K562 (cell line): ENCODE data around the gene PCDH1. TPM values are rescaled to one million over a fixed set of nuclear protein-coding genes. Genes with fewer than 3 reads are reported as not detected.

ENCODE experiments used
- ATAC-seq: fragments of 200-7000 bp; cut with Tn5 transposase; 3 replicates; pipeline ENCODE4 v1.9.1; 2020; ENCODE audit warnings: moderate library complexity
- BruUV-seq: library from RNA; stranded (reverse); fragments of 400-500 nt; replicated peaks from 2 replicates; lab custom pipeline; 2021; lab: Mats Ljungman, UMichigan
- CTCF ChIA-PET: fragments of 300-600 bp; formaldehyde crosslinking; extraction: SDS; loops from one replicate; lab custom pipeline; 2021; ENCODE audit warnings: low intra/inter-chr PET ratio; lab: Yijun Ruan, JAX
- POLR2A ChIA-PET: fragments of 300-600, 350-650 bp; sonication (Branson Sonifier 250); formaldehyde crosslinking; extraction: SDS; loops from one replicate; lab custom pipeline; 2021; ENCODE audit warnings: antibody characterized with exemption, inconsistent platforms; lab: Yijun Ruan, JAX
- DNase-seq, 4 experiments: peaks; one replicate each; pipeline versions ENCODE4 v3.0.0 to v3.0.0-alpha.2; 2011 to 2018; ENCODE audit warnings: low spot score in 3 of 4, mixed read lengths in 3 of 4; ENCODE audit errors: extremely low read depth in 1 of 4
- FAIRE-seq: peaks from 2 replicates; lab custom pipeline; 2011; peaks lifted over from hg19 to GRCh38; lab: Jason Lieb, UNC
- H2AFZ ChIP-seq: 2 replicates; pipeline ENCODE4 v1.6.0; 2011; ENCODE audit warnings: low read depth, low read length, control low read depth, inconsistent platforms
- H3K27ac ChIP-seq: fragments of 200-600 bp; 3 replicates; pipeline ENCODE4 v1.8.0; 2011; ENCODE audit warnings: low read depth, mild to moderate bottlenecking, control low read depth, inconsistent platforms, low read length, moderate library complexity, mixed read lengths; ENCODE audit errors: extremely low read depth
- H3K27me3 ChIP-seq, 2 experiments: fragments of 300-600 bp in 1 of 2; 2 replicates in 1 of 2; 3 replicates in 1 of 2; pipeline versions ENCODE4 v1.6.0 to v1.8.0; 2011; ENCODE audit warnings: inconsistent platforms in 2 of 2, low read length in 2 of 2, mild to moderate bottlenecking in 1 of 2, mixed read lengths in 1 of 2, moderate library complexity in 1 of 2; ENCODE audit not compliant: control insufficient read depth in 2 of 2, insufficient read depth in 2 of 2
- H3K36me3 ChIP-seq: fragments of 300-600 bp; 3 replicates; pipeline ENCODE4 v1.8.0; 2011; ENCODE audit warnings: mild to moderate bottlenecking, low read length, inconsistent platforms; ENCODE audit not compliant: control insufficient read depth, insufficient read depth
- H3K4me1 ChIP-seq, 2 experiments: fragments of 200-600 bp in 1 of 2; replicated peaks in 1 of 2; 2 replicates in 1 of 2; 3 replicates in 1 of 2; pipeline versions ENCODE4 v1.5.1 to v1.8.0; 2011; ENCODE audit warnings: inconsistent platforms in 2 of 2, low read length in 2 of 2, mild to moderate bottlenecking in 1 of 2, mixed read lengths in 1 of 2, moderate library complexity in 1 of 2; ENCODE audit not compliant: control insufficient read depth in 2 of 2, insufficient read depth in 2 of 2
- H3K4me2 ChIP-seq: 2 replicates; pipeline ENCODE4 v1.6.1; 2011; ENCODE audit warnings: low read length, control low read depth, inconsistent platforms, mixed read lengths; ENCODE audit not compliant: insufficient read depth
- H3K4me3 ChIP-seq: fragments of 200-600 bp; sonication (generic), shearing (Covaris generic); 2 replicates; pipeline ENCODE4 v1.5.1; 2016; ENCODE audit warnings: control low read depth, inconsistent platforms
- H3K79me2 ChIP-seq: fragments of 200-600 bp; 3 replicates; pipeline ENCODE4 v1.8.0; 2011; ENCODE audit warnings: low read length, inconsistent platforms; ENCODE audit not compliant: control insufficient read depth, insufficient read depth
- H3K9ac ChIP-seq, 2 experiments: 2 replicates each; pipeline versions ENCODE4 v1.6.0 to v1.6.1; 2011; ENCODE audit warnings: low read depth in 2 of 2, low read length in 2 of 2, control low read depth in 1 of 2, inconsistent platforms in 1 of 2, mild to moderate bottlenecking in 1 of 2, mixed read lengths in 1 of 2; ENCODE audit not compliant: insufficient read depth in 1 of 2
- H3K9me1 ChIP-seq: one replicate; pipeline ENCODE4 v1.6.0; 2011; ENCODE audit warnings: inconsistent platforms, mild to moderate bottlenecking, low read length, moderate library complexity; ENCODE audit not compliant: control insufficient read depth, insufficient read depth
- H3K9me3 ChIP-seq: replicated peaks from 2 replicates; pipeline ENCODE4 v1.5.1; 2011; ENCODE audit warnings: low read depth, low read length, inconsistent platforms; ENCODE audit not compliant: control insufficient read depth, insufficient read depth
- H4K20me1 ChIP-seq: replicated peaks from 2 replicates; pipeline ENCODE4 v1.6.1; 2011; ENCODE audit warnings: low read length, inconsistent platforms, mixed read lengths; ENCODE audit not compliant: control insufficient read depth, insufficient read depth
- CHAMP1 ChIP-seq: fragments of 450-650 bp; IDR thresholded peaks from 2 replicates; pipeline ENCODE4 v1.6.1; 2016; ENCODE audit warnings: mild to moderate bottlenecking
- FOS ChIP-seq: IDR thresholded peaks from 3 replicates; pipeline ENCODE4 v1.6.1; 2011; ENCODE audit not compliant: insufficient read length; ENCODE audit errors: extremely low read depth
- HMGXB4 ChIP-seq: sonication (generic); formaldehyde crosslinking; IDR thresholded peaks from 2 replicates; pipeline ENCODE4 v1.8.1; 2023; ENCODE audit warnings: mild to moderate bottlenecking, missing genetic modification reagents
- LARP7 ChIP-seq: fragments of 450-650 bp; IDR thresholded peaks from 2 replicates; pipeline ENCODE4 v1.6.1; 2016
- LCOR ChIP-seq: sonication (generic); formaldehyde crosslinking; IDR thresholded peaks from 2 replicates; pipeline ENCODE4 v1.8.0; 2022; ENCODE audit warnings: mild to moderate bottlenecking, missing genetic modification reagents
- MECOM ChIP-seq: fragments of 250-450 bp; sonication (Bioruptor Pico); IDR thresholded peaks from 2 replicates; pipeline ENCODE4 v1.8.0; 2022; ENCODE audit warnings: inconsistent platforms
- MEF2A ChIP-seq: IDR thresholded peaks from 2 replicates; pipeline ENCODE4 v1.6.1; 2011; ENCODE audit warnings: low read depth, mild to moderate bottlenecking, low read length, moderate library complexity; ENCODE audit not compliant: control insufficient read depth
- MTA1 ChIP-seq: fragments of 450-650 bp; IDR thresholded peaks from 2 replicates; pipeline ENCODE4 v1.6.1; 2017; ENCODE audit warnings: borderline replicate concordance
- ZNF274 ChIP-seq: IDR thresholded peaks from 2 replicates; pipeline ENCODE4 v1.6.1; 2011; ENCODE audit warnings: low read depth, mild to moderate bottlenecking, low read length, moderate library complexity, borderline replicate concordance
- WGBS: fragments of 100-300 bp; shearing (Covaris generic); methylation state at CpG from one replicate; pipeline ENCODE4 v1.1.6; 2016; ENCODE audit warnings: low coverage, mixed read lengths; ENCODE audit not compliant: insufficient coverage; ENCODE audit errors: missing lambda C conversion rate; 5-methylcytosine and 5-hydroxymethylcytosine counted together
- in situ Hi-C: fragments of 300-500 bp; cut with MboI; formaldehyde crosslinking; loops from 4 replicates; pipeline ENCODE4 v1.15.0; 2018; ENCODE audit warnings: inconsistent platforms, mixed read lengths
- intact Hi-C: fragments of 100-400 bp; cut with micrococcal nuclease; formaldehyde crosslinking; loops from 2 replicates; pipeline ENCODE4 v1.14.2; 2022
- polyA plus RNA-seq, 8 experiments: library from polyadenylated mRNA; depleted of rRNA in 4 of 8; stranded (reverse) in 5 of 8; unstranded in 3 of 8; fragments of >200 nt; fragmentation: Nextera tagmentation in 2 of 8; fragmentation: Illumina TruSeq in 1 of 8; extraction: Ambion mirVana in 2 of 8; extraction: Trizol in 1 of 8; gene quantifications; 2 replicates each; pipeline versions ENCODE4 v1.2.1 to v1.2.3, GENCODE V29; 2011 to 2014; ENCODE audit warnings: inconsistent platforms in 1 of 8, missing spikeins in 1 of 8
- total RNA-seq, 7 experiments: library from RNA; depleted of rRNA in 6 of 7; stranded (reverse); fragments of >200 nt in 6 of 7; fragmentation: Illumina TruSeq in 2 of 7; extraction: Trizol in 2 of 7; gene quantifications; 2 replicates each; pipeline versions ENCODE4 v1.2.1 to v1.2.3, GENCODE V29; 2011 to 2021; ENCODE audit warnings: low replicate concordance in 1 of 7
- TF ChIP-seq, protein P1 (sequence below): fragments of 250-450 bp; sonication (Bioruptor Pico); IDR thresholded peaks from 2 replicates; pipeline ENCODE4 v1.8.0; 2022; ENCODE audit warnings: moderate library complexity, mild to moderate bottlenecking, inconsistent platforms
- TF ChIP-seq, protein P2 (sequence below): fragments of 450-650 bp; formaldehyde crosslinking; IDR thresholded peaks from 2 replicates; pipeline ENCODE4 v1.4.0; 2022; ENCODE audit warnings: mild to moderate bottlenecking, moderate library complexity

Gene PCDH1
- total and polyA plus RNA-seq, 9 of the 15 experiments (the other 6 are each of a cell fraction or from before 2014, with no cell fraction given), result 0.11 to 3.6 (median 1.9) TPM; not detected in 1

GRCh38 chr5:141879941-141880738, 1.9 kb upstream of the PCDH1 start:
- DNase-seq (no peak), FAIRE-seq (no peak), ATAC-seq (no peak)
- Histone ChIP-seq H3K27me3 (peaks cover 20 to 63% of the 10 kb centered on the region in 2 experiments), H3K9me3 (no peaks in the 10 kb centered on the region), H3K9ac (no peak overlapping the region), H3K79me2 (no peaks in the 10 kb centered on the region), H3K9me1 (peaks cover 3% of the 10 kb centered on the region), H3K4me1 (peaks cover 35 to 51% of the 10 kb centered on the region in 2 experiments; a peak in 4 of 5 replicates), H3K4me3 (no peak overlapping the region), H3K27ac (no peak overlapping the region), H3K4me2 (no peak overlapping the region), H3K36me3 (no peaks in the 10 kb centered on the region), H4K20me1 (peaks cover 31% of the 10 kb centered on the region), H2AFZ (no peak overlapping the region)
- CTCF ChIA-PET, result interaction anchor here (0.9 to 1.9 kb wide), 2 partner anchors 178 to 188 kb away, joined by 4 to 20 read pairs; no protein-coding TSS in a partner anchor
- 1% methylated on average over 7 of the region's 7 CpGs for WGBS
- BruUV-seq, result no TSS peak
- POLR2A ChIA-PET, result interaction anchor here (0.8 to 1.1 kb wide), 3 partner anchors 11 to 122 kb away, joined by 3 read pairs; no protein-coding TSS in a partner anchor
- TF ChIP-seq MTA1 (no peak), ZNF274 (no peak), CHAMP1 (no peak), HMGXB4 (no peak), LCOR (no peak), LARP7 (no peak), FOS (no peak), MECOM (CRISPR knock-in tag) (no peak), MEF2A (no peak)
- TF ChIP-seq, protein P1, sequence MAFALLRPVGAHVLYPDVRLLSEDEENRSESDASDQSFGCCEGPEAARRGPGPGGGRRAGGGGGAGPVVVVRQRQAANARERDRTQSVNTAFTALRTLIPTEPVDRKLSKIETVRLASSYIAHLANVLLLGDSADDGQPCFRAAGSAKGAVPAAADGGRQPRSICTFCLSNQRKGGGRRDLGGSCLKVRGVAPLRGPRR (CRISPR knock-in tag), result no peak
- TF ChIP-seq, protein P2, sequence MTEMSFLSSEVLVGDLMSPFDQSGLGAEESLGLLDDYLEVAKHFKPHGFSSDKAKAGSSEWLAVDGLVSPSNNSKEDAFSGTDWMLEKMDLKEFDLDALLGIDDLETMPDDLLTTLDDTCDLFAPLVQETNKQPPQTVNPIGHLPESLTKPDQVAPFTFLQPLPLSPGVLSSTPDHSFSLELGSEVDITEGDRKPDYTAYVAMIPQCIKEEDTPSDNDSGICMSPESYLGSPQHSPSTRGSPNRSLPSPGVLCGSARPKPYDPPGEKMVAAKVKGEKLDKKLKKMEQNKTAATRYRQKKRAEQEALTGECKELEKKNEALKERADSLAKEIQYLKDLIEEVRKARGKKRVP (CRISPR knock-in tag), result no peak
- intact Hi-C loops (loop anchor here (1.0 to 2.0 kb wide), 5 partner anchors 63 to 215 kb away; no protein-coding TSS in a partner anchor), in situ Hi-C loops (loop anchor here (5.0 kb wide), 2 partner anchors 77 to 173 kb away; partner anchors contain the start of gene PCDH12)
